Inflammatory macrophage treated with lipopolysaccharide for 4 hours (primary cell): Measurements from ENCODE around the gene TTBK2.

Experiments used
- DNase-seq: peaks from one replicate; pipeline ENCODE4 v3.0.0-alpha.2; 2020

TTBK2 gene

DNA sequence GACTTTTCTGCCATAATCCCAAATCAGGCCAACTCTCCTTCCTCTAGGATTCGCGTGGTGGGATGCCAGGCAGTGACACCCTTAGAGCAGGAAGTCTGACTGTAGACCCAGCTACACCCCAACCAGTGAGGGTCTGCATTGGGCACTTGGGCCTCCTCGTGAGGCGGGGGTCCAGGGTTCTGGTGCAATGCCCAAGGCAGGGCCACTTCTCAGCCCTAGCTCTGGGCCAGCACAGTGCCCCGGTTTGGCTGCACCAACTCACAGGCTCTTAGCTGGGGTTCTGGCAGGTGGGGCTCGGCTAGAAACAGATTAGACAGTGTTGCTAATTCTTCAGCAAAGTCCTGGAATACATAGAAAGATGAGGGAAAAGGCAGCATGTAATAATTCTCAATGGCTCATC lies 196.3 kb downstream of the TTBK2 start:
- no peak for DNase-seq

GRCh38 chr15:42723068-42723467 lies 197.5 kb downstream of the TTBK2 start:
- no peak for DNase-seq

DNA sequence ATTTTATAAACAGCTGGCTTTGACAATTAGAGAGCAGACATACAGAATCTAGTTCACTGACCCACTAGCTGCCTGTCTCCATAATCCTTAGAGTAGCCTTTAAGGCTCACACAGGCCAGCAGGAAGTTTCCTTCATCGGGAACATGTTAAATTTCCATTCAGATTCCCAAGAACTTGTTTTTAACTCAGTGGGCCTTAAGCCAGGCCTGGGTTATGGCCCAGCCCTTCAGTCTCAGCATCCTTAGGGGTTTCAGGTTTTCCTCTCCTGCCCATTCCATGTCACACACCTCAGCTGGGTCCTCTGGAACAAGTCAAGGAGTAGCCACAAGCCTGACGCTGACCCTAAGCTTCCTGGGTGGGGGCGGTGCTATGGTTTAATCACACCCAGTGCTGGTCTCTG lies 198.7 kb downstream of the TTBK2 start:
- no peak for DNase-seq

- no peak for DNase-seq
These were observed 199.6 kb downstream of the TTBK2 start for GRCh38 chr15:42721016-42721415.

DNA sequence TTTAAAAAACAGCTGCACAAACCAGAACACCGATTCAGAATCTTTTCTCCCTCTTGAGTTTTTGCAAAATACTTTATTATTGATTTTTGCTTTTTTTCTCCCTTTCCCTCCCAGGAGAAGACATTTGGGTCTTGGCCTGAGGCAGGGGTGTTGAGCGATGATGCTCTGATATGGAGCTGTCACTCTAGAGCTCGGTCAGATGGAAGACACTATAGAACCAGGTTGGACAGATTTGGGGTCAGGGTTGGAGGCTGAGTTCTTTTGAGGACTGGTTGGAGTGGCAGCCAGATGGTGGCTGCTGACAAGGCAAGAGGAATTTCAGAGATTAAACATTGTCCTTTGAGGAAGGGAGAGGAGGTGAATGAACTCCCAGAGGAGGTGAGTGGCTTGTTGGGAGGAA lies 200.5 kb downstream of the TTBK2 start:
- DNase-seq: no peak

- DNase-seq: no peak
These were observed 201.5 kb downstream of the TTBK2 start for GRCh38 chr15:42719043-42719442.

DNA sequence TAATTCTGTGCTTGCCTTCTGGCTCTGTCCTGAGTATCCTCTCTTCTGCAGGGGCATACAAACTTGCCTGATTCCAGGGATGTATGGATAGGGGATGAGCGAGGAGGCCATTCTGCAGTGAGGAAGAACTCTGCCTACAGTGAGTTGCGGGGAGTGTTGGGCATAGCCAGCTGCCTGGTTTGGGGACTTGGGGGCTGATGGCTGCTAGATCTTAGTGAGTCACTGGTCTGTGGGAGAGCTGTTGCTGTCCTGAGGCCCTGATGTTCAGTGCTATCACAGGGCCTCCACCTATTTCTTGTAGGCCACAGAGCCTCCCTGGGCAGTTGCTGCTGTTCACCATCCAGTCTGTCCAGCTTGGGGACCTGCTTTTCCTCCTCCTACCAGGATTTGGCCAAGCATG lies 204.0 kb downstream of the TTBK2 start:
- DNase-seq: no peak

DNA sequence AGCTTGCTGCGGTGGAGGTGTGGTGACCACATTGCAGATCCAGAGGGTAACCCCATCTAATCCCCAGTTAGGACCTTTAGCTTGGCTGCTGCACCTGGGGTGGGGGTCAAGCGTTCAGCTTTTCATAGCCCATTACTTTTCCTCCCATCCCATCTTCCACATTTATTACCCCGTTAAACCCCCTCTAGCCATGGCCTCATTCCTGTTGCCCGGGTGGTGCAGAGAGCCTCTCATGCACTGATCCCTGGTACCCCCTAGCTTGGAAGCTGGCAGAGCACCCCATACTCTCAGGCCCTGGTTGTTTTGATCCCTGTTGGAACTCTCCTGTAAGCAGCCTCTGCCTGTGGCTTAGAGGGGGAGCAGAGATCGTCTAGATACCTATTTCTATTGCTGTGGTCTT lies 204.5 kb downstream of the TTBK2 start:
- no peak for DNase-seq

- no peak for DNase-seq
These were observed 208.0 kb downstream of the TTBK2 start for GRCh38 chr15:42712584-42712983.

GRCh38 chr15:42711746-42712145 lies 208.8 kb downstream of the TTBK2 start:
- DNase-seq: no peak

- DNase-seq: no peak
These were observed 209.9 kb downstream of the TTBK2 start for GRCh38 chr15:42710662-42711061.

DNA sequence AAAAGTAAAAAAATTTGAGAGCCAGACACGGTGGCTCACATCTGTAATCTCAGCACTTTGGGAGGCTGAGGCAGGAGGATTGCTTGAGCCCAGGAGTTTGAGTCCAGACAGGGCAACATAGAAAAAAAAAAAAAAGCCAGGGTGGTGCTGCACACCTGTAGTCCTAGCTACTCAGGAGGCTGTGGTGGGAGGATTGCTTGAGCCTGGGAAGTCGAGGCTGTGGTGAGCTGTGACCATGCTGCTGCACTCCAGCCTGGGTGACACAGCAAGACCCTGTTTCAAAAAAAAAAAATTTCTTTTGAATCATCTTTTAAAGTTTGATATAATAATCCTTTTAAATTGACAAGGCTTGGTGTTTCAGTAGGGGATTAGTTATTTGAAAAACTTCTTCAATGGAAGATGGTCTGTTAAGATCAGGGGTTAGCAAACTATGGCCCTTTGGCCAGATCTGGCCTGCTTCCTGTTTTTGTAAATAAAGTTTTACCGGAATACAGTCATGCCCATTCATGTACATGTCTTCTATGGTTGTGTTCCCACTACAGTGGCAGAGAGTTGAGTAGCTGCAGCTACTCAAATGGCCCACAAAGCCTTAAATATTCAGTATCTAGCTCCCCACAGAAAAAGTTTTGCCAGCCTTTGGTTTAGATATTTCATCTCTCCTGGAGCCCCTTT lies 212.6 kb downstream of the TTBK2 start:
- no peak for DNase-seq

GRCh38 chr15:42707068-42707467 lies 213.5 kb downstream of the TTBK2 start:
- DNase-seq: no peak

GRCh38 chr15:42705336-42705735 lies 215.2 kb downstream of the TTBK2 start:
- DNase-seq: no peak

DNA sequence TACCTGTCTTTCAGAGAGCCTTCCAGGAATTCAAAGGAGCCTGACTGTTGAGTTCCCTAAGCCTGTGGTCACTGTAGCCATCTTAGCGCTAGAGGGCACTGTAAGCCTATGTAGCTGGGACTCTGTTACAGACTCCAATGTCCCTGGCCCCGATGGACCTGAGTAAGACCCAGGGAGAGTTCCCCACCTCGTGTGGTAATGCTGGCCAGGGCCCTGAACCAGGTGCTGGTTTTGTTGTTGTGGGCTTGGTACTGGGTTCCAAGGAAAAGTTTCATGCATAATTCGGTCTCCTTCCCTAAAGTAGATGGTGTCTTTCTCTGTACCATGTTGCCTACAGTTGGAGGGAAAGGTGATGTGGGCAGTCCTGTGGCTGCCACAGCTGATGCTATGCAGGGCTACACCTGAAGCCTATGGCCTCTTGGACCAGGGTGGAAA lies 216.1 kb downstream of the TTBK2 start:
- DNase-seq: peak; percentile 61

GRCh38 chr15:42696626-42697025 lies 224.0 kb downstream of the TTBK2 start:
- DNase-seq: no peak

DNA sequence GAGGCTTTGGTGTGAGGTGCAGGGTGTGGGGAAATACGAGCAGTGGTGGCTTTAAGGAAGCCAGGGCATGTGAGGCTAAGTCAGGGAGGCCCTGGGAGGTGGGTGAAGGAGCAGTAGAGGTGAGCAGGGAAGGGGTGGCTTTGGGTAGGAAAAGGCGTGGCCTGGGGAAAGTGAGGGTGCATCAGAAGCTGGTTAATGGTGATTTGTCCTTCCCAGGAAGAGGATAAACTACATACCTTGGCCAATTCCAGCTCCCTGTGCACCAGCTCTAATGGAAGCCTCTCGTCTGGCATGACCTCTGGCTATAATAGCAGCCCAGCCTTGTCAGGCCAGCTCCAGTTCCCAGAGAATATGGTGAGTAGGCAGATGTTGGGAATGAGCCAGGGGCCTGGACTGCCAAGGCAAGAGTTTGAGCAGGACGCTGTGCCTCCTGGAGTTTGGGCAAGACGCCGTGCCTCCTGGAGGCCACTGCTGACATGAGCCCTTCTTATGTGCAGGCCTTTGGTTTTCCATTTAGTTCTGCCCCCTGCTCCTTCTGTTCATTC lies 225.0 kb downstream of the TTBK2 start:
- DNase-seq: no peak

DNA sequence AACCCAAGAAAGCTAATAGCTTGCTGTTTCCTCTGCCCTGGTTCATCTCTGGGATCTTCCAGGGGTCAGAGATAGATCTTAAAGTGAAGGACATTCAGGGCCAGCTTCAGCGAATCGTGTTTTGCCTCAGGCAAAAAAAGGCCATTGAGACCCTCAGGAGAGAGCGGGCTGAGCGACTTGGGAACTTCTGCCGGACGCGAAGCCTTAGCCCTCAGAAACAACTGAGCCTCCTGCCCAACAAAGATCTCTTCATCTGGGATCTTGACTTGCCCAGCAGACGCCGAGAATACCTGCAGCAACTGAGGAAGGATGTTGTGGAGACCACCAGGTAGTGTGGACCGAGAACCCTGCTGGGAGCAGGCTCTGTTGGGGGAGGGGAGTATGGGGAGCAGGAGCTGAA lies 226.2 kb downstream of the TTBK2 start:
- DNase-seq: no peak

DNA sequence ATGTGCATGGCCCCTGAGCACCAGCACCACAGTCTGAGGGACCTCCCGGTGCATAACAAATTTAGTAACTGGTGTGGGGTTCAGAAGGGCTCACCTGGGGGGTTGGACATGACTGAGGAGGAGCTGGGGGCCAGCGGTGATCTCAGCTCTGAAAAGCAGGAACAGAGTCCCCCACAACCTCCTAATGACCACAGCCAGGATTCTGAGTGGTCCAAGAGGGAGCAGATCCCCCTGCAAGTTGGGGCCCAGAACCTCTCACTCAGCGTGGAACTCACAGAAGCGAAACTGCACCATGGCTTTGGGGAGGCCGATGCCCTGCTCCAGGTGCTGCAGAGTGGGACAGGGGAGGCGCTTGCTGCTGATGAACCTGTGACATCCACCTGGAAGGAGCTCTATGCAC lies 226.6 kb downstream of the TTBK2 start:
- no peak for DNase-seq

DNA sequence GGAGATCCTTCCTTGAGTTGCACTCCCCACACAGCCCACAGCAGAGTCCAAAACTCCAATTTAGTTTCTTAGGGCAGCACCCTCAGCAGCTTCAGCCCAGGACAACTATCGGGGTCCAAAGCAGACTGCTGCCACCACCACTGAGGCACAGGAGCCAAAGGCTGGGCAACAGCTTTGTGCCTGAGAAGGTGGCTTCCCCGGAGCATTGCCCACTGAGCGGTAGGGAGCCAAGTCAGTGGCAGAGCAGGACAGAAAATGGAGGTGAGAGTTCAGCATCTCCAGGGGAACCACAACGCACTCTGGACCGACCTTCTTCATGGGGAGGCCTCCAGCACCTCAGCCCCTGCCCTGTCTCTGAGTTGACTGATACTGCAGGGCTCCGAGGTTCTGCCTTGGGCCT lies 227.1 kb downstream of the TTBK2 start:
- DNase-seq: no peak

- no peak for DNase-seq
These were observed 227.6 kb downstream of the TTBK2 start for GRCh38 chr15:42692997-42693396.

- no peak for DNase-seq
These were observed 228.0 kb downstream of the TTBK2 start for GRCh38 chr15:42692536-42692935.

DNA sequence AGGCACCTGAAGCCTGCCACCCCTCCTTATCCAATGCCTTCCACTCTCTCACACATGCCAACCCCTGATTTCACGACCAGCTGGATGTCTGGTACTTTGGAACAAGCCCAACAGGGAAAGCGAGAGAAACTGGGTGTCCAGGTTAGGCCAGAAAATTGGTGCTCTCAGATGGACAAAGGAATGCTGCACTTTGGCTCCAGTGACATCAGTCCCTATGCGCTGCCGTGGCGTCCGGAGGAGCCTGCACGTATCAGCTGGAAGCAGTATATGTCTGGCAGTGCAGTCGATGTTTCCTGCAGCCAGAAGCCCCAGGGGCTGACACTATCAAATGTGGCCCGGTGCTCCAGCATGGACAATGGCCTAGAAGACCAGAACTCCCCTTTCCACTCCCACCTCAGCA lies 228.8 kb downstream of the TTBK2 start:
- no peak for DNase-seq

- no peak for DNase-seq
These were observed 229.3 kb downstream of the TTBK2 start for GRCh38 chr15:42691308-42691707.
